HG03045 (cell line): ENCODE results near the gene NOX5.

Experiments
- ATAC-seq: cut with Tn5 transposase; IDR thresholded peaks from one replicate; pipeline ENCODE4 v1.9.1; 2021; ENCODE audit warnings: mild to moderate bottlenecking, moderate library complexity; ENCODE audit not compliant: unreplicated experiment

The NOX5 gene

GRCh38 chr15:69016021-69016595 is 1.6 kb downstream of the NOX5 start:
- ATAC-seq, result no peak

GRCh38 chr15:69017978-69018377 is 3.5 kb downstream of the NOX5 start:
- no peak for ATAC-seq

GRCh38 chr15:69018951-69019350 is 4.5 kb downstream of the NOX5 start:
- ATAC-seq, result no peak

DNA sequence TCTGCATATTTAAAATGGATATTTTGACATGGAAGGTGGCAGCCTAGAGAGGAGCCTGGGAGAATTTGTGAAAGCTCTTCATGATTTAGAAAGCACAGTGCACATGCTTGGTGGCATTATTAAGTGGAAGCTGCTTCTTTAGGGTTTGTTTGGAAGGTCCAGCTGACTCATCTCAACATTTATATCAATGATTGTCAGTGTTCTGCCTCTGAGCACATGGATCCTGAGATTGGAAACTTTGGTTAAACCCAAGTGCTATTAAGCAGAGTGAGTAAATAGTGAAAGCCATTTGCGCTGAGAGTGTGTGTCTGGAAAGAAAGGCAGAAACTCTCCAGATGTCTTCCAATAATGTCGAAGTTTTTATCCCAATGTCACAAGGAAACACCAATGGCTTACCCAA is 7.4 kb downstream of the NOX5 start:
- ATAC-seq, result no peak

- no peak for ATAC-seq
Measured at GRCh38 chr15:69025320-69025719, 10.8 kb downstream of the NOX5 start.

DNA sequence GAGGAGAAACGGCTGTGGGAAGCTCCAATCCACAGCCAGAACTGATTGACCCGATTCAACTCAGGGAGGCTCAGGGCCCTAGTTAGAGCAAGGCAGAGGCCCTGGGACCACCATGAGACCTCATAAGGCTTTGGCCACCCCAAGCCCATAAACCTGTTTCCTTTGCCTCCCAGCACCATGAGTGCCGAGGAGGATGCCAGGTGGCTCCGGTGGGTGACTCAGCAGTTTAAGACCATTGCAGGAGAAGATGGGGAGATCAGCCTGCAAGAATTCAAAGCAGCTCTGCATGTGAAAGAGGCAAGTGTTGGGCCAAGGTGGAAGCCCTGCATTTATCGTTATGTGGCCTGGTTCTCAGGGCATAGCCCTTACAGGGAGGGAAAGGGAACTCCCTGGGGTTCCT is 11.9 kb downstream of the NOX5 start:
- no peak for ATAC-seq

DNA sequence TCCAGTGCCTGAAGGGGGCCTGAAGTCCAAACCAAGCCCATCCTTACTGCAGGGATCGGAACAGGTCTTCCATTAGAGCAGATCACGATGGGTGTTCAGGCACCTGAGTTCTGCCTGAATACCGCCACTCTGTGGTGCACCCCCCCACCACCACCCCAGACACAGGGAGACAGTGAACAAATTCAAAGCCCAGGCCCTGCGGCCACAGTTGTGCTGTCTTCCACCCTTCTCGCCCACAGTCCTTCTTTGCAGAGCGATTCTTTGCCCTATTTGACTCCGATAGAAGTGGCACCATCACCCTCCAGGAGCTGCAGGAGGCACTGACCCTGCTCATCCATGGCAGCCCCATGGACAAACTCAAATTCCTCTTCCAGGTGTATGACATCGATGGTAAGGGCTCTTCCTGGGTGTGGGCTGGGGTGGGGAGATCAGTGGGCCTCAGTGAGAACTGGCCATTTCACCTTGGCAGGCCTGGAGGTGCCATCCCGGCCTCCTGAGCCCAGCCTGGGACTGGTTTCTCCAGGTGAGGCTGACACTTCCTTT is 13.6 kb downstream of the NOX5 start:
- ATAC-seq, result no peak

GRCh38 chr15:69031013-69032001 is 16.8 kb downstream of the NOX5 start:
- ATAC-seq, result no peak

DNA sequence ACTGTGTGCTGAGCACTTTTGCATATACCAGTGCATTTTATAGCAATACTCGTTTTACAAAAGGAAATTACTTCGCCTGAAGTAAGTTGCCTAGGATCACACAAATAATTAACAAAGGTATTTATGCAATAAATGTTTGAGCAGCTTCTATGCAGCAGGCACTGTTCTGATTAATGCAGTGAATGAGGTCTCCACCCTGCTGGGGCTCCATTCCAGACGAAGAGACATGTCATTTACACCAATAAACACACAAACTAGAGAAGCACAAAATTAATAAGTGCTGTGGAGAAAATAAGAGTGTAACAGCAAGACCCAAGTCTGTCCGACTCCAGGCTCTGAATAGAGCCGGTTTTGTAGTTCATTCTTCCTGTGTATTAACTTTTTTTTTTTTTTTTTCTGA is 17.5 kb downstream of the NOX5 start:
- no peak for ATAC-seq

DNA sequence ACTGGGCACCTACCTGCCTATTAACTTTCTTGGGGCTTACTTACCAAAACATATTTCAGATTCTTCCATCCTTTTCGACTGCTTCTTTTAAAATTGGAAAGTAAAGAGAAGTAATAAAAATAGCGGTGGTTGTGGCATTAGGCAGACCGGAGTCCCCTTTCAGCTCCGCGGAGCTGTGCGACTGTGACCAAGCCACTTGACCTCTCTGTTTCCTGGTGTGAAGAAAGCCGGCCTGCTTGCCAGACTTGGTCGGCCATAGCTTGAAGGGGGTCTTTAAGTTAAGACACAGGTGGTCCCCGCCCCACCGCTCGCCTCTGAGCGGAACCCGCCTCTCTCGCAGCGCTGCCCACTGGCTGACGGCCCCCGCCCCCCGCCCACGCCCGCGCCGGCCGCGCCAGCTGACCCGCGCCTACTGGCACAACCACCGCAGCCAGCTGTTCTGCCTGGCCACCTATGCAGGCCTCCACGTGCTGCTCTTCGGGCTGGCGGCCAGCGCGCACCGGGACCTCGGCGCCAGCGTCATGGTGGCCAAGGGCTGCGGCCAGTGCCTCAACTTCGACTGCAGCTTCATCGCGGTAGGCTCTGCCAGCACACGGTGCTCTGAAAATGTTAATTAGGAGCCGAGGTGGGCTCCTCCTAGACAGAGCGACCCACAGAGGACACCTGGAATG is 18.3 kb downstream of the NOX5 start:
- no peak for ATAC-seq

DNA sequence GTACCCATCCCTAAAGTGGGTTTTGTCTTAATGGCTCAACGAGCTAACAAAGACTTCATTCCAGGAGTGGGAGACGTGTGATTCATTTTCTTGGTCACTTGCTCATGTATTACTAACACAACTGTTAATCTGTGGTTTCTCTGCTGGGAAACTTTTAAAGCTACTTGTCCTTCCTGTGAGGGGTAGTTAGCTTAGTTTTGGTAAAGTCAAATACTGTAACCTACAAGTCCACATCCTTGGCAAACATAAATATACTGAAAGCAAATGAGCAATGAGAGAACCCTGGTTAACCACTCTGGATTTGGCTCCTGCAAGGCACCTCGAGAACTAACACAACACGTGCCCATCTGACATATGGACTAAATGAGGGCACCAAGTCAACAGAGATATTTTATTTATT is 19.9 kb downstream of the NOX5 start:
- no peak for ATAC-seq

GRCh38 chr15:69035205-69035917 is 20.9 kb downstream of the NOX5 start:
- no peak for ATAC-seq

DNA sequence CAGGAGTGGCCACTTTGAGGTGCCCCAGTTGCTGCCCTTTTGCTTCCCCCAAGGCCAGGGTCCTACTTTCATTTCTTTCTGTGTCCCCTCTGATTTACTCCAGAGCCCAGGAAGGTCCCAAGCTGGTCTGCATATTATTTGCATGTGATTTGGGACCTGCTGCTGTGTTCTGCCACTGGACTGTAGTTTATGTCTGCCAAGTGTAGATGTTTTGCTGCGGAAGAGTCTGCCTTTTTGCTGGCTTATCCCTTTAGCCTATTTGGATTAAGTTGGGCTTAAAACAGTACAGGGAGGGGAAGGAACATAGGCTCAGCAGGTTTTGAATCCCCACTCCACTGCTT is 21.4 kb downstream of the NOX5 start:
- ATAC-seq, result no peak

DNA sequence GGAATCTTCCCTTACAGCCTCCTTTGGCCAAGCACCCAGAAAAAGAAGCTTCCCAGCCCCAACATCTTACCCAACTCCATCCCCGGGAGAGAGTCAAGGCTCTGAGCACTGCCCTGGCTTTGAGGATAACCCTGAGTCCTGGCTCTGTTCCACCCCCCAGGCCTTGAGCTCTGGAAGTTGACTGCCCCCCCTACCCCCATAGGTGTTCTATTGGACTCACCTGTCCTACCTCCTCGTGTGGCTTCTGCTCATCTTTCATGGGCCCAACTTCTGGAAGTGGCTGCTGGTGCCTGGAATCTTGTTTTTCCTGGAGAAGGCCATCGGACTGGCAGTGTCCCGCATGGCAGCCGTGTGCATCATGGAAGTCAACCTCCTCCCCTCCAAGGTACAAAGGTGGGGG is 22.3 kb downstream of the NOX5 start:
- no peak for ATAC-seq

DNA sequence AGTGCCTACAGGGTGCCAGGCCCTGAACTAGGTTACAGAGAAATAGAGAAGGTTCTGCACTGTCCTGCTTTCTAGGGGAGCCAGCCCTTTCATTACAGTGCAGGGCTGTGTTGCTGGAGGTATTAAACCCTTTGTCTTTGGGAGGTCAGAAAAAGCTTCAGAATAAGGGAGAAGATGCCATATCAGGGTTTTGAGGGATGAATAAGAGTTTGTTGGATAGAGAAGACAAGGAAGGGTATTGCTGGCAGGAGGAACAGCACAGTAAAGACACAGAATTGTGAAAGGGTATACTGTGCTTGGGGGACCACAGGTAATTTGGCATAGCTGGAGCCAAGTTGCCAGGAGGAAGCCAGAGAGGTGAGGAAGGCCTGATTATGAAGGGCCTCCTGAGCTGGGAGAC is 23.0 kb downstream of the NOX5 start:
- no peak for ATAC-seq

GRCh38 chr15:69037977-69038376 is 23.5 kb downstream of the NOX5 start:
- ATAC-seq, result no peak

DNA sequence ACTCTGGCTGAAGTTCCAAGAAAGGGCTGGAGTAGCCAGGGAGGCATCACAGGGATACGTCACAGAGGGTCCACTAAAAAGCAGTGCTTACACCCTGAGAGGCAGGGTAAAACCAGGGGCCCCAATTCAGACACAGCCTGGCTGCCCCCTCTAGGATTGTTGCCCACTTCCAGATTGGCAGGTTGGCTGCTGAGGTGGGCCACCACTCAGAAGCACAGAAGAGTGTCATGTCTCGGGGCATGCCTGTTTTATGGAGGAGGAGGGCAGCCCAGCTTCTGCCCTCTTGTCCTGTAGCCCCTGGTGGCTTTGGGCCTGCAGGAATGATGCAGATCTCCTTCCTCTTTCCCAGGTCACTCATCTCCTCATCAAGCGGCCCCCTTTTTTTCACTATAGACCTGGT is 24.0 kb downstream of the NOX5 start:
- no peak for ATAC-seq

DNA sequence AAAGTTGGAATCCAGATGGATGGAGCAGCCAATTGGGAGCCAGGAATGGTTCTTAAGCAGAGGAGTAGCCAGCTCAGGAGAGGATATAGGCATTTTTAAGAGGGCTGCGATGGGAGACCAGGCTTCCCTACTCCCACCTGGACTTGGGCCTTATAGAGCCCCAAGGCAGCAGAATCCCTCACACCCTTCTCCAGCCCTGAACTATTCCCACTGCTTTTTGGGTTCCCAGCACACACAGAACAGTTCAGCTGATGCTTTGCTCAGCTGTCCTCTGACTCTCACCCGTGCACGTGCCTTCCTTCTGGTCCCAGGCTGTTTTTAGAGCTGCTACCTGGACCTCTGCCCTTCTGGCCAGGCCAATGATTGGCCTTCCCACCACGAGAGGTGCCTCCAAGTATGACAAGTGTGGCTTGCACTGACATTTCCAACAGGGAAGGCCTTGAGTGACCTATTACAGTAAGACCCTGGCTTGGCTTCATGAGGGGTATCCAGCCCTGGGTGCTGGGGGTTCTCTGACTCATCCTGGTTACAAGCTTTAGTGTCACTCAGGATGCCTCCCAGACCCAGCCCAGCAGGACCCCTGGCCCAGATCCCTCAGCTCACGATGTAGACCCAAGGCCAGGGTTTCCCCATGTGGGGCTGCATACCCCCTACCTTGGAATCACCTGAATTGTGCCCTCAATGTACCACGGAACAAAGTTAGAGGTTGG is 25.2 kb downstream of the NOX5 start:
- no peak for ATAC-seq

- ATAC-seq, result no peak
Measured at GRCh38 chr15:69042531-69042930, 28.0 kb downstream of the NOX5 start.

- ATAC-seq, result no peak
Measured at GRCh38 chr15:69045802-69046201, 31.3 kb downstream of the NOX5 start.
